Measurements from ENCODE around the gene ONECUT3.
A peak's percentile ranks its signal among the peaks of the same experiment; 100 is the strongest.
"Not testable (repeated sequence)": the region's sequence is repeated elsewhere in the genome, so short reads cannot be mapped to it uniquely, and the experiment has no call there.

ONECUT3 gene

GRCh38 chr19:1758959-1759903, 5.9 kb downstream of the ONECUT3 start:
- Histone ChIP-seq H3K9ac (ENCODE audit: low read depth, low read length) (no peak overlapping the region), H3K27me3 (ENCODE audit: control insufficient read depth, insufficient read depth, low read length) (peaks cover 98% of the 10 kb centered on the region), H3K4me1 (ENCODE audit: control insufficient read depth, insufficient read depth, low read length) (no peaks in the 10 kb centered on the region), H3K9me3 (ENCODE audit: control insufficient read depth, insufficient read depth, low read length) (no peaks in the 10 kb centered on the region), H3K36me3 (ENCODE audit: control insufficient read depth, insufficient read depth, low read length) (no peaks in the 10 kb centered on the region), H3K4me3 (ENCODE audit: low read depth, low read length) (peak overlapping the region; percentile 0)

- H3K27me3 ChIP-seq (ENCODE audit: control insufficient read depth, insufficient read depth, low read length): peaks cover 100% of the 10 kb centered on the region
- peak overlapping the region; percentile 0 for H3K4me3 ChIP-seq (ENCODE audit: low read depth, low read length)
- no peak overlapping the region for H3K9ac ChIP-seq (ENCODE audit: low read depth, low read length)
- H3K36me3 ChIP-seq (ENCODE audit: control insufficient read depth, insufficient read depth, low read length): no peaks in the 10 kb centered on the region
- no peaks in the 10 kb centered on the region for H3K9me3 ChIP-seq (ENCODE audit: control insufficient read depth, insufficient read depth, low read length)
- H3K4me1 ChIP-seq (ENCODE audit: control insufficient read depth, insufficient read depth, low read length): no peaks in the 10 kb centered on the region
Observed at GRCh38 chr19:1760020-1760419, 6.7 kb downstream of the ONECUT3 start.

- Histone ChIP-seq H3K4me3 (ENCODE audit: low read depth, low read length) (peak overlapping the region; percentile 18), H3K27me3 (ENCODE audit: control insufficient read depth, insufficient read depth, low read length) (peaks cover 100% of the 10 kb centered on the region)
- not testable (repeated sequence) for H3K9me3 ChIP-seq (ENCODE audit: control insufficient read depth, insufficient read depth, low read length); H3K36me3 ChIP-seq (ENCODE audit: control insufficient read depth, insufficient read depth, low read length); H3K4me1 ChIP-seq (ENCODE audit: control insufficient read depth, insufficient read depth, low read length); H3K9ac ChIP-seq (ENCODE audit: low read depth, low read length)
Observed at GRCh38 chr19:1760786-1761527, 7.7 kb downstream of the ONECUT3 start.

GRCh38 chr19:1761528-1762242, 8.4 kb downstream of the ONECUT3 start:
- H3K9ac ChIP-seq (ENCODE audit: low read depth, low read length): no peak overlapping the region
- H3K36me3 ChIP-seq (ENCODE audit: control insufficient read depth, insufficient read depth, low read length): no peaks in the 10 kb centered on the region
- no peaks in the 10 kb centered on the region for H3K4me1 ChIP-seq (ENCODE audit: control insufficient read depth, insufficient read depth, low read length)
- peak overlapping the region; percentile 18 for H3K4me3 ChIP-seq (ENCODE audit: low read depth, low read length)
- no peaks in the 10 kb centered on the region for H3K9me3 ChIP-seq (ENCODE audit: control insufficient read depth, insufficient read depth, low read length)
- peaks cover 100% of the 10 kb centered on the region for H3K27me3 ChIP-seq (ENCODE audit: control insufficient read depth, insufficient read depth, low read length)

- Histone ChIP-seq H3K36me3 (ENCODE audit: control insufficient read depth, insufficient read depth, low read length) (no peaks in the 10 kb centered on the region), H3K27me3 (ENCODE audit: control insufficient read depth, insufficient read depth, low read length) (peaks cover 100% of the 10 kb centered on the region), H3K4me1 (ENCODE audit: control insufficient read depth, insufficient read depth, low read length) (peaks cover 2% of the 10 kb centered on the region), H3K9ac (ENCODE audit: low read depth, low read length) (no peak overlapping the region), H3K9me3 (ENCODE audit: control insufficient read depth, insufficient read depth, low read length) (no peaks in the 10 kb centered on the region), H3K4me3 (ENCODE audit: low read depth, low read length) (peak overlapping the region; percentile 35)
Observed at GRCh38 chr19:1762243-1763117, 9.2 kb downstream of the ONECUT3 start.

- no peaks in the 10 kb centered on the region for H3K36me3 ChIP-seq (ENCODE audit: control insufficient read depth, insufficient read depth, low read length)
- H3K4me3 ChIP-seq (ENCODE audit: low read depth, low read length): peak overlapping the region; percentile 8
- H3K9me3 ChIP-seq (ENCODE audit: control insufficient read depth, insufficient read depth, low read length): no peaks in the 10 kb centered on the region
- no peak overlapping the region for H3K9ac ChIP-seq (ENCODE audit: low read depth, low read length)
- H3K27me3 ChIP-seq (ENCODE audit: control insufficient read depth, insufficient read depth, low read length): peaks cover 99% of the 10 kb centered on the region
- H3K4me1 ChIP-seq (ENCODE audit: control insufficient read depth, insufficient read depth, low read length): peaks cover 2% of the 10 kb centered on the region
Observed at GRCh38 chr19:1763648-1764639, 10.6 kb downstream of the ONECUT3 start.

GRCh38 chr19:1764729-1765128, 11.4 kb downstream of the ONECUT3 start:
- H3K4me3 ChIP-seq (ENCODE audit: low read depth, low read length): peak overlapping the region; percentile 23
- H3K27me3 ChIP-seq (ENCODE audit: control insufficient read depth, insufficient read depth, low read length): peaks cover 97% of the 10 kb centered on the region
- H3K36me3 ChIP-seq (ENCODE audit: control insufficient read depth, insufficient read depth, low read length): no peaks in the 10 kb centered on the region
- H3K9me3 ChIP-seq (ENCODE audit: control insufficient read depth, insufficient read depth, low read length): no peaks in the 10 kb centered on the region
- peaks cover 2% of the 10 kb centered on the region for H3K4me1 ChIP-seq (ENCODE audit: control insufficient read depth, insufficient read depth, low read length)
- H3K9ac ChIP-seq (ENCODE audit: low read depth, low read length): no peak overlapping the region

- peak overlapping the region; percentile 26 for H3K4me3 ChIP-seq (ENCODE audit: low read depth, low read length)
Observed at GRCh38 chr19:1765232-1765903, 12.1 kb downstream of the ONECUT3 start.

GRCh38 chr19:1765904-1766799, 12.8 kb downstream of the ONECUT3 start:
- Histone ChIP-seq H3K27me3 (ENCODE audit: control insufficient read depth, insufficient read depth, low read length) (peaks cover 89% of the 10 kb centered on the region), H3K4me3 (ENCODE audit: low read depth, low read length) (peak overlapping the region; percentile 26), H3K9ac (ENCODE audit: low read depth, low read length) (no peak overlapping the region)

More at GRCh38 chr19:1765232-1765903, 12.1 kb downstream of the ONECUT3 start:
- Histone ChIP-seq H3K36me3 (ENCODE audit: control insufficient read depth, insufficient read depth, low read length) (no peaks in the 10 kb centered on the region), H3K9me3 (ENCODE audit: control insufficient read depth, insufficient read depth, low read length) (no peaks in the 10 kb centered on the region), H3K27me3 (ENCODE audit: control insufficient read depth, insufficient read depth, low read length) (peaks cover 93% of the 10 kb centered on the region), H3K4me1 (ENCODE audit: control insufficient read depth, insufficient read depth, low read length) (peaks cover 2% of the 10 kb centered on the region), H3K9ac (ENCODE audit: low read depth, low read length) (no peak overlapping the region)

More at GRCh38 chr19:1765904-1766799, 12.8 kb downstream of the ONECUT3 start:
- Histone ChIP-seq H3K9me3 (ENCODE audit: control insufficient read depth, insufficient read depth, low read length) (no peaks in the 10 kb centered on the region), H3K36me3 (ENCODE audit: control insufficient read depth, insufficient read depth, low read length) (no peaks in the 10 kb centered on the region), H3K4me1 (ENCODE audit: control insufficient read depth, insufficient read depth, low read length) (peaks cover 2% of the 10 kb centered on the region)
